Measurements from ENCODE around the gene AIG1. TPM values are rescaled to one million over a fixed set of nuclear protein-coding genes. Genes with fewer than 3 reads are reported as not detected.
"Not testable (repeated sequence)": the region's sequence is repeated elsewhere in the genome, so short reads cannot be mapped to it uniquely, and the experiment has no call there.

Gene AIG1
- total RNA-seq, 2 experiments from 2014 or later: 0.40 to 0.85 TPM

DNA sequence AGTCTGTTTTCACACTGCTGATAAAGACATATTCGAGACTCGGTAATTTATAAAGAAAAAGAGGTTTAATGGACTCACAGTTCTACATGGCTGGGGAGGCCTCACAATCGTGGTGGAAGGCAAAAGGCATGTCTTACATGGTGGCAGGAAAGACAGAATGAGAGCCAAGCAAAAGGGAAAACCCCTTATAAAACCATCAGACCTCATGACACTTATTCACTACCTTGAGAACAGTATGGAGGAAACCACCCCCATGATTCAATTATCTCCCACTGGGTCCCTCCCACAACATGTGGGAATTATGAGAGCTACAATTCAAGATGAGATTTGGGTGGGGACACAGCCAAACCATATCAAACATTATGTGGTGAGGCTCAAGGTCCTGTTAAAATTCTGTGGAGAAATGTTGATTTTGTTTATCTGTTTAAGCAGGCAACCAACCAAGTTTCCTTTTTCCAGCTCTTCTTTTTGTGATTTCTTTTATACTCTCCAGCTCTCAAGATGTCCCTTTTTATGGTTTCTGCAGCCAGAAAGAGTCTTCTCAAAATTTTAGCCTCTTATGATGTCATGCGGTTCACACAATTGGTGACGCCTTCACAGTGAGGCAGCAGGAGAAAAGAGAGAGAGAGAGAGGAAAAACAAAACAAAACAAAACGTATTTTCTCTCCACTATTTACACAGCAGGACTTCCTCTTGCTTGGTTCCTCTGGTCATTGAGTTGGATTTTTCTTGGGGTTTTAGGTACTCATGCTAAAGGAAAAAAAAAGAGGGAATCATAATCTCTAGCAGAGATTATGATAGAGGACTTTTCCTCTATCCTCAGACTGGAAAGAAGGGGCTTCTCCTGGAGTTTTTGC is 18.0 kb downstream of the AIG1 start:
- no peak overlapping the region for H3K27ac ChIP-seq (ENCODE audit: low read depth, low read length, poor library complexity, severe bottlenecking)
- no peak for TF ChIP-seq EZH2phosphoT487 (IDR thresholded peaks at IDR 0.05; ENCODE audit: borderline replicate concordance, low read depth, low read length)
- TF ChIP-seq, protein P1, sequence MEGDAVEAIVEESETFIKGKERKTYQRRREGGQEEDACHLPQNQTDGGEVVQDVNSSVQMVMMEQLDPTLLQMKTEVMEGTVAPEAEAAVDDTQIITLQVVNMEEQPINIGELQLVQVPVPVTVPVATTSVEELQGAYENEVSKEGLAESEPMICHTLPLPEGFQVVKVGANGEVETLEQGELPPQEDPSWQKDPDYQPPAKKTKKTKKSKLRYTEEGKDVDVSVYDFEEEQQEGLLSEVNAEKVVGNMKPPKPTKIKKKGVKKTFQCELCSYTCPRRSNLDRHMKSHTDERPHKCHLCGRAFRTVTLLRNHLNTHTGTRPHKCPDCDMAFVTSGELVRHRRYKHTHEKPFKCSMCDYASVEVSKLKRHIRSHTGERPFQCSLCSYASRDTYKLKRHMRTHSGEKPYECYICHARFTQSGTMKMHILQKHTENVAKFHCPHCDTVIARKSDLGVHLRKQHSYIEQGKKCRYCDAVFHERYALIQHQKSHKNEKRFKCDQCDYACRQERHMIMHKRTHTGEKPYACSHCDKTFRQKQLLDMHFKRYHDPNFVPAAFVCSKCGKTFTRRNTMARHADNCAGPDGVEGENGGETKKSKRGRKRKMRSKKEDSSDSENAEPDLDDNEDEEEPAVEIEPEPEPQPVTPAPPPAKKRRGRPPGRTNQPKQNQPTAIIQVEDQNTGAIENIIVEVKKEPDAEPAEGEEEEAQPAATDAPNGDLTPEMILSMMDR (conservative IDR thresholded peaks at IDR 0.05; ENCODE audit: low read length): no peak
- no TSS peak for BruUV-seq (replicated peaks)
- intact Hi-C loops (cut with micrococcal nuclease; ENCODE audit: unreplicated experiment): no loop called here
- no peaks in the 10 kb centered on the region for H3K79me2 ChIP-seq (ENCODE audit: insufficient read depth, low read depth, low read length)
- no peaks in the 10 kb centered on the region for H3K36me3 ChIP-seq (ENCODE audit: insufficient read depth, low read length)
- ChIA-PET CTCF (ENCODE audit: unreplicated experiment) (no interaction called here), POLR2A (no interaction called here)
- H3K4me1 ChIP-seq (ENCODE audit: insufficient read depth, low read length, poor library complexity, severe bottlenecking): no peaks in the 10 kb centered on the region
- H2AFZ ChIP-seq (ENCODE audit: low read length): no peak overlapping the region
- no peaks in the 10 kb centered on the region for H4K20me1 ChIP-seq (ENCODE audit: insufficient read depth, low read length)
- H3K9me2 ChIP-seq (ENCODE audit: insufficient read depth, low read length): no peaks in the 10 kb centered on the region
- no peak overlapping the region for H3K4me3 ChIP-seq (ENCODE audit: low read depth, low read length, poor library complexity, severe bottlenecking)
- H3K9me3 ChIP-seq (ENCODE audit: low read length): 0 out of 2 replicates have a peak, but pooled peaks cover 6% of the 10 kb centered on the region
- DNase-seq (ENCODE audit: low spot score): no peak
- H3K4me2 ChIP-seq (ENCODE audit: low read length): no peak overlapping the region

- 0 out of 2 replicates have a peak, but pooled peaks cover 2% of the 10 kb centered on the region for H3K9me3 ChIP-seq (ENCODE audit: low read length)
- H4K20me1 ChIP-seq (ENCODE audit: insufficient read depth, low read length): no peaks in the 10 kb centered on the region
- no peak overlapping the region for H3K27ac ChIP-seq (ENCODE audit: low read depth, low read length, poor library complexity, severe bottlenecking)
- H3K9me2 ChIP-seq (ENCODE audit: insufficient read depth, low read length): no peaks in the 10 kb centered on the region
- no peak overlapping the region for H2AFZ ChIP-seq (ENCODE audit: low read length)
- H3K4me3 ChIP-seq (ENCODE audit: low read depth, low read length, poor library complexity, severe bottlenecking): no peak overlapping the region
- no TSS peak for BruUV-seq (replicated peaks)
- intact Hi-C loops (cut with micrococcal nuclease; ENCODE audit: unreplicated experiment): no loop called here
- no peak for DNase-seq (ENCODE audit: low spot score)
- no peaks in the 10 kb centered on the region for H3K36me3 ChIP-seq (ENCODE audit: insufficient read depth, low read length)
- TF ChIP-seq EZH2phosphoT487 (IDR thresholded peaks at IDR 0.05; ENCODE audit: borderline replicate concordance, low read depth, low read length): no peak
- TF ChIP-seq, protein P1 (conservative IDR thresholded peaks at IDR 0.05; ENCODE audit: low read length): no peak
- H3K4me2 ChIP-seq (ENCODE audit: low read length): no peak overlapping the region
- H3K4me1 ChIP-seq (ENCODE audit: insufficient read depth, low read length, poor library complexity, severe bottlenecking): no peaks in the 10 kb centered on the region
- no peaks in the 10 kb centered on the region for H3K79me2 ChIP-seq (ENCODE audit: insufficient read depth, low read depth, low read length)
- ChIA-PET POLR2A (interaction anchor here (0.6 kb wide), 1 partner anchor 372 kb away, joined by 4 read pairs; no protein-coding TSS in a partner anchor), CTCF (ENCODE audit: unreplicated experiment) (interaction anchor here (0.6 kb wide), 1 partner anchor 97 kb away, joined by 3 read pairs; no protein-coding TSS in a partner anchor)
Measured at GRCh38 chr6:143079325-143079640, 18.6 kb downstream of the AIG1 start.

DNA sequence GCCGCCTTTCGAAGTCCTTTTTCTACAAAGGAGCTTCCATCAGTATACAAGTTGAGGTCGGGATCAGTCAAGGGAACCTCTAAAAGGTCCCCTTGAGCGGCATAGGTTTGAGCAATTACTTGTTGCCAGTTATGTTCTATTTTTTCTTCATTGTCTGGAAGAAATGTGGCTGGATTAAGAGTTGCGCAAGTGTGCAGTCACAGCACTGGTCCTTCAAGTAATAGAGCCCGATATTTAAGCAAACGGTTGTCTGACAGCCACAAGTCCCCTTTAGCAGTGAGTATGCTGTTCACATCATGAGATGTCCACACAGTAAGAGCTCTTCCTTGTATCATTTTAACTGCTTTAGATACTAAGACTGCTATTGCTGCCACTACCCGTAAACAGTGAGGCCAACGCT is 21.6 kb downstream of the AIG1 start:
- H2AFZ ChIP-seq (ENCODE audit: low read length); H3K9me3 ChIP-seq (ENCODE audit: low read length); H3K79me2 ChIP-seq (ENCODE audit: insufficient read depth, low read depth, low read length); BruUV-seq (replicated peaks); H3K9me2 ChIP-seq (ENCODE audit: insufficient read depth, low read length); H3K36me3 ChIP-seq (ENCODE audit: insufficient read depth, low read length); H3K4me1 ChIP-seq (ENCODE audit: insufficient read depth, low read length, poor library complexity, severe bottlenecking); CTCF ChIA-PET (ENCODE audit: unreplicated experiment); DNase-seq (ENCODE audit: low spot score); H3K4me2 ChIP-seq (ENCODE audit: low read length); H4K20me1 ChIP-seq (ENCODE audit: insufficient read depth, low read length); H3K4me3 ChIP-seq (ENCODE audit: low read depth, low read length, poor library complexity, severe bottlenecking); POLR2A ChIA-PET; intact Hi-C loops (cut with micrococcal nuclease; ENCODE audit: unreplicated experiment); H3K27ac ChIP-seq (ENCODE audit: low read depth, low read length, poor library complexity, severe bottlenecking): not testable (repeated sequence)

- BruUV-seq (replicated peaks); H3K79me2 ChIP-seq (ENCODE audit: insufficient read depth, low read depth, low read length); H3K4me3 ChIP-seq (ENCODE audit: low read depth, low read length, poor library complexity, severe bottlenecking); H3K9me2 ChIP-seq (ENCODE audit: insufficient read depth, low read length); H3K4me1 ChIP-seq (ENCODE audit: insufficient read depth, low read length, poor library complexity, severe bottlenecking); H2AFZ ChIP-seq (ENCODE audit: low read length); H4K20me1 ChIP-seq (ENCODE audit: insufficient read depth, low read length); H3K27ac ChIP-seq (ENCODE audit: low read depth, low read length, poor library complexity, severe bottlenecking); H3K36me3 ChIP-seq (ENCODE audit: insufficient read depth, low read length); DNase-seq (ENCODE audit: low spot score); intact Hi-C loops (cut with micrococcal nuclease; ENCODE audit: unreplicated experiment); CTCF ChIA-PET (ENCODE audit: unreplicated experiment); H3K9me3 ChIP-seq (ENCODE audit: low read length); POLR2A ChIA-PET; H3K4me2 ChIP-seq (ENCODE audit: low read length): not testable (repeated sequence)
Measured at GRCh38 chr6:143084019-143084418, 23.3 kb downstream of the AIG1 start.

GRCh38 chr6:143087335-143087734 is 26.6 kb downstream of the AIG1 start:
- H3K4me2 ChIP-seq (ENCODE audit: low read length); H3K9me2 ChIP-seq (ENCODE audit: insufficient read depth, low read length); H3K79me2 ChIP-seq (ENCODE audit: insufficient read depth, low read depth, low read length); H3K36me3 ChIP-seq (ENCODE audit: insufficient read depth, low read length); intact Hi-C loops (cut with micrococcal nuclease; ENCODE audit: unreplicated experiment); H3K27ac ChIP-seq (ENCODE audit: low read depth, low read length, poor library complexity, severe bottlenecking); H3K4me1 ChIP-seq (ENCODE audit: insufficient read depth, low read length, poor library complexity, severe bottlenecking); H4K20me1 ChIP-seq (ENCODE audit: insufficient read depth, low read length); H2AFZ ChIP-seq (ENCODE audit: low read length); H3K9me3 ChIP-seq (ENCODE audit: low read length); H3K4me3 ChIP-seq (ENCODE audit: low read depth, low read length, poor library complexity, severe bottlenecking); CTCF ChIA-PET (ENCODE audit: unreplicated experiment); BruUV-seq (replicated peaks); DNase-seq (ENCODE audit: low spot score): not testable (repeated sequence)
- POLR2A ChIA-PET: interaction anchor here (0.5 to 1.4 kb wide), 2 partner anchors 12 to 671 kb away, joined by 3 to 4 read pairs; no protein-coding TSS in a partner anchor
